HCT116 (cell line): Measurements from ENCODE around the gene CAB39. TPM values are rescaled to one million over a fixed set of nuclear protein-coding genes. Genes with fewer than 3 reads are reported as not detected.

Experiments
- ATAC-seq: fragments of 200-7000 bp; cut with Tn5 transposase; 2 replicates; pipeline ENCODE4 v1.9.1; 2020; ENCODE audit warnings: mild to moderate bottlenecking, moderate library complexity
- BruUV-seq: library from RNA; stranded (reverse); fragments of 400-500 nt; replicated peaks from 2 replicates; lab custom pipeline; 2021; lab: Mats Ljungman, UMichigan
- CTCF ChIA-PET: fragments of 300-600 bp; sonication (Branson Sonifier 250); formaldehyde crosslinking; loops from one replicate; lab custom pipeline; 2021; ENCODE audit warnings: antibody characterized with exemption; lab: Charles Lee
- POLR2A ChIA-PET: fragments of 300-600, 350-600 bp; sonication (Branson Sonifier 250); formaldehyde crosslinking; loops from one replicate; lab custom pipeline; 2021; ENCODE audit warnings: antibody characterized with exemption; lab: Charles Lee
- RAD21 ChIA-PET, 2 experiments: fragments of 300-600 bp; sonication (Branson Sonifier 250); formaldehyde crosslinking; loops; one replicate each; lab custom pipeline; 2023; ENCODE audit warnings: low total read pairs in 2 of 2; ENCODE audit not compliant: uncharacterized antibody in 2 of 2, unreplicated experiment in 2 of 2, low non-redundant PET in 1 of 2; lab: Charles Lee
- DNase-seq: peaks from one replicate; pipeline ENCODE4 v3.0.0-alpha.2; 2010; ENCODE audit warnings: low read depth, low spot score
- H2AFZ ChIP-seq: fragments of 200-600 bp; shearing (Covaris generic), sonication (generic); 2 replicates; pipeline ENCODE4 v1.6.1; 2017; ENCODE audit warnings: low read depth, mixed run types, mixed read lengths, antibody characterized with exemption, low read length; ENCODE audit not compliant: poor library complexity, severe bottlenecking
- H3K27ac ChIP-seq: 2 replicates; pipeline ENCODE4 v1.5.1; 2012; ENCODE audit warnings: low read depth, low read length
- H3K27me3 ChIP-seq: fragments of 200-600 bp; sonication (generic); 2 replicates; pipeline ENCODE4 v1.6.1; 2016; ENCODE audit warnings: mixed run types, low read length, mixed read lengths; ENCODE audit not compliant: insufficient read depth
- H3K36me3 ChIP-seq, 2 experiments: fragments of 200-500 bp in 1 of 2; fragments of 200-600 bp in 1 of 2; sonication (Bioruptor generic) in 1 of 2; sonication (generic) in 1 of 2; 2 replicates each; pipeline versions ENCODE4 v1.5.1 to v1.6.1; 2014 to 2016; ENCODE audit warnings: low read length in 2 of 2, inconsistent platforms in 1 of 2, mixed read lengths in 1 of 2, mixed run types in 1 of 2; ENCODE audit not compliant: insufficient read depth in 2 of 2, control insufficient read depth in 1 of 2
- H3K4me1 ChIP-seq, 2 experiments: fragments of 200-600 bp in 1 of 2; sonication (generic) in 1 of 2; 2 replicates each; pipeline versions ENCODE4 v1.5.1 to v1.6.1; 2012 to 2017; ENCODE audit warnings: low read length in 2 of 2, inconsistent platforms in 1 of 2, mild to moderate bottlenecking in 1 of 2, mixed read lengths in 1 of 2, mixed run types in 1 of 2, moderate library complexity in 1 of 2; ENCODE audit not compliant: insufficient read depth in 2 of 2, control insufficient read depth in 1 of 2
- H3K4me2 ChIP-seq: fragments of 200-600 bp; sonication (generic); 2 replicates; pipeline ENCODE4 v1.6.1; 2017; ENCODE audit warnings: mixed run types, low read length, mixed read lengths
- H3K4me3 ChIP-seq, 2 experiments: fragments of 200-600 bp in 1 of 2; sonication (generic) in 1 of 2; replicated peaks in 1 of 2; 2 replicates each; pipeline ENCODE4 v1.5.1; 2011 to 2016; ENCODE audit warnings: low read length in 2 of 2, control low read depth in 1 of 2, low read depth in 1 of 2, mild to moderate bottlenecking in 1 of 2, mixed read lengths in 1 of 2, mixed run types in 1 of 2
- H3K79me2 ChIP-seq: fragments of 200-600 bp; sonication (generic); 2 replicates; pipeline ENCODE4 v1.6.1; 2017; ENCODE audit warnings: mild to moderate bottlenecking, mixed run types, low read length, moderate library complexity, mixed read lengths; ENCODE audit not compliant: insufficient read depth
- H3K9ac ChIP-seq: fragments of 200-600 bp; sonication (generic); 2 replicates; pipeline ENCODE4 v1.6.1; 2016; ENCODE audit warnings: low read length, mixed read lengths
- H3K9me2 ChIP-seq: fragments of 200-600 bp; sonication (generic), shearing (Covaris generic); 2 replicates; pipeline ENCODE4 v1.6.1; 2017; ENCODE audit warnings: mixed run types, mild to moderate bottlenecking, moderate library complexity; ENCODE audit not compliant: insufficient read depth
- H3K9me3 ChIP-seq, 2 experiments: fragments of 200-500 bp in 1 of 2; fragments of 200-600 bp in 1 of 2; sonication (Bioruptor generic) in 1 of 2; sonication (generic) in 1 of 2; 2 replicates each; pipeline ENCODE4 v1.6.1; 2014 to 2017; ENCODE audit warnings: low read length in 2 of 2, mixed read lengths in 2 of 2, inconsistent platforms in 1 of 2, low read depth in 1 of 2, mild to moderate bottlenecking in 1 of 2, mixed run types in 1 of 2, moderate library complexity in 1 of 2; ENCODE audit not compliant: control insufficient read depth in 1 of 2, insufficient read depth in 1 of 2
- H4K20me1 ChIP-seq: fragments of 200-600 bp; sonication (generic), shearing (Covaris generic); 2 replicates; pipeline ENCODE4 v1.6.1; 2017; ENCODE audit warnings: mixed run types, mild to moderate bottlenecking, moderate library complexity; ENCODE audit not compliant: insufficient read depth
- CEBPB ChIP-seq: IDR thresholded peaks from 2 replicates; pipeline ENCODE4 v1.6.1; 2012; ENCODE audit warnings: low read depth
- ELF1 ChIP-seq: IDR thresholded peaks from 2 replicates; pipeline ENCODE4 v1.6.1; 2012; ENCODE audit warnings: low read depth, borderline replicate concordance
- EZH2 ChIP-seq: fragments of 200-600 bp; sonication (generic); IDR thresholded peaks from 2 replicates; pipeline ENCODE4 v1.6.1; 2017; ENCODE audit warnings: antibody characterized with exemption, mixed run types
- EZH2phosphoT487 ChIP-seq: fragments of 200-600 bp; IDR thresholded peaks from 2 replicates; pipeline ENCODE4 v1.6.1; 2018; ENCODE audit warnings: antibody characterized with exemption, borderline replicate concordance
- JUND ChIP-seq: IDR thresholded peaks from 2 replicates; pipeline ENCODE4 v1.6.1; 2012
- MAX ChIP-seq: IDR thresholded peaks from 2 replicates; pipeline ENCODE4 v1.6.1; 2012
- POLR2A ChIP-seq: IDR thresholded peaks from 2 replicates; pipeline ENCODE4 v1.7.0; 2011; ENCODE audit warnings: borderline replicate concordance; ENCODE audit not compliant: insufficient read depth, insufficient read length; ENCODE audit errors: extremely low read depth
- POLR2AphosphoS5 ChIP-seq: IDR thresholded peaks from 2 replicates; pipeline ENCODE4 v1.6.1; 2011; ENCODE audit warnings: mild to moderate bottlenecking, low read depth, low read length, moderate library complexity
- SP1 ChIP-seq: IDR thresholded peaks from 2 replicates; pipeline ENCODE4 v1.6.1; 2012; ENCODE audit warnings: low read depth
- TCF7L2 ChIP-seq: IDR thresholded peaks from 2 replicates; pipeline ENCODE4 v1.7.0; 2011; ENCODE audit warnings: borderline replicate concordance, inconsistent platforms; ENCODE audit not compliant: insufficient read depth, insufficient read length; ENCODE audit errors: extremely low read depth
- ZBTB33 ChIP-seq: IDR thresholded peaks from 2 replicates; pipeline ENCODE4 v1.6.1; 2011; ENCODE audit warnings: mild to moderate bottlenecking, low read length, moderate library complexity; ENCODE audit not compliant: insufficient replicate concordance; ENCODE audit errors: extremely low read depth
- ZFX ChIP-seq: fragments of 450-650 bp; IDR thresholded peaks from 2 replicates; pipeline ENCODE4 v1.6.1; 2017
- ZNF274 ChIP-seq: fragments of 200-500 bp; sonication (Bioruptor generic); IDR thresholded peaks from 2 replicates; pipeline ENCODE4 v1.6.1; 2014; ENCODE audit warnings: mild to moderate bottlenecking, low read depth, low read length, inconsistent platforms
- intact Hi-C: fragments of 100-400 bp; cut with micrococcal nuclease; formaldehyde crosslinking; loops from 2 replicates; pipeline ENCODE4 v1.10.0; 2022
- total RNA-seq: library from RNA; stranded (reverse); gene quantifications from one replicate; pipeline ENCODE4 v1.2.1, GENCODE V29; 2021; ENCODE audit not compliant: unreplicated experiment

Gene CAB39
- total RNA-seq, 1 experiment from 2014 or later, result 63.6 TPM

DNA sequence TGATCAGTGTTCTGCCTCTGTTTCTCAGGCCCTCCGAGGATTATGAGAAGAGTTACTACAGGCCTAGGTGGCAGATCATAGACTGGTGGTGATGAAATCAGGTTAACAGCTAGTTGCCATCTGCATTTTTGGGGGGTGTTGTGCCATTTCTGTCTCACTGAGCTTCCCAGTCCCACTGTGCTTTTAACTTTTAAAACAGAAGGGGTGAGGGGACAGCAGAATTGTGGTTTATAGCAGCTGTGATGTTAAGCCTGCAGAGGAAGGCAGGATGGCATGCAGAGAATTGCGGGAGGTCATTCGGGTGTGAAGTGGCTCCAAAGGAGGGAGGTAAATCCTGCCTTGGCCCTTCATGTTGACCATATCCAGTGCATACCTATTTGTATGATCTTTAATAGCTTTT is 5.0 kb downstream of the CAB39 start:
- no peaks in the 10 kb centered on the region for H3K9me3 ChIP-seq
- ATAC-seq, result no peak
- peaks cover 0 to 18% of the 10 kb centered on the region in 2 experiments; a peak in 2 of 4 replicates for H3K36me3 ChIP-seq
- no peak overlapping the region for H3K4me3 ChIP-seq
- no peaks in the 10 kb centered on the region for H3K9me2 ChIP-seq
- ChIA-PET RAD21 (no interaction called here), POLR2A (no interaction called here), CTCF (no interaction called here)
- H3K4me1 ChIP-seq, result peaks cover 9 to 11% of the 10 kb centered on the region in 2 experiments; a peak in 3 of 4 replicates
- H2AFZ ChIP-seq, result no peak overlapping the region
- intact Hi-C loops, result loop anchor here (10.0 kb wide), 1 partner anchor 103 kb away; no protein-coding TSS in a partner anchor
- no peak overlapping the region for H3K27ac ChIP-seq
- no peaks in the 10 kb centered on the region for H3K27me3 ChIP-seq
- DNase-seq, result no peak
- H3K79me2 ChIP-seq, result peaks cover 98% of the 10 kb centered on the region
- peaks cover 19% of the 10 kb centered on the region; the same call in 1 of the 2 replicates for H4K20me1 ChIP-seq
- H3K4me2 ChIP-seq, result no peak overlapping the region
- BruUV-seq, result no TSS peak
- TF ChIP-seq ZFX (no peak), EZH2 (no peak), CEBPB (no peak), POLR2AphosphoS5 (no peak), MAX (no peak), SP1 (no peak), ZNF274 (no peak), EZH2phosphoT487 (no peak), ELF1 (no peak), POLR2A (no peak), JUND (no peak), TCF7L2 (no peak), ZBTB33 (no peak)
- H3K9ac ChIP-seq, result no peak overlapping the region
